SK-N-MC (cell line): ENCODE measurements around the gene HERC2.

Experiments
- EZH2 ChIP-seq: fragments of 200-600 bp; sonication (generic); IDR thresholded peaks from one replicate; pipeline ENCODE4 v1.6.1; 2017; ENCODE audit warnings: antibody characterized with exemption
- POLR2AphosphoS5 ChIP-seq: IDR thresholded peaks from 2 replicates; pipeline ENCODE4 v1.6.1; 2012; ENCODE audit warnings: mild to moderate bottlenecking, low read depth, low read length, borderline replicate concordance

- TF ChIP-seq EZH2: no peak
- TF ChIP-seq POLR2AphosphoS5: no peak
Measured at GRCh38 chr15:28097656-28098359, 224.2 kb downstream of the HERC2 start.
